Measurements from ENCODE around the gene MYOZ2. TPM values are rescaled to one million over a fixed set of nuclear protein-coding genes. Genes with fewer than 3 reads are reported as not detected.
"Not testable (repeated sequence)": the region's sequence is repeated elsewhere in the genome, so short reads cannot be mapped to it uniquely, and the experiment has no call there.

Gene MYOZ2
- total RNA-seq, 1 donor, result 0.36 TPM

DNA sequence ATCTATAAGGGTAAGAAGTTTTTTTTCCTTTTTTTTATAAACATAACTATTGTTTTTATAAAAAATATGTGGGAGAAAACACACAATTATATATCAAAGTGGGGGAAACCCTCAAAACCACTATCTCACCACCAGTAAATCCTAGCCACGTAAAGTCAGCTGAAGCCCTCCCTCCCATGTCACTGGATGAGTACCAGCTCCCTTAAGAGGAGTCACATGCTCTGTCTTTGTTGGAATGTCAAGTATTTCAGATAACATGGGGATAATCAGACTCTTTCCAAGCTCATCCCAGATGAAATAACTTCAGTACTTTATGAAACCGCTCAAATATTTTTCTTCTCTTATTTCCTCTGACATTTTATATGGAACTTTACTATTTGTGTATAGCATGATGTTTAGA lies 2.4 kb downstream of the MYOZ2 start:
- no peak for TF ChIP-seq CTCF (IDR thresholded peaks at IDR 0.05; ENCODE audit: insufficient read depth, low read length)
- H3K4me3 ChIP-seq (ENCODE audit: low read depth, low read length), result no peak overlapping the region
- DNase-seq (ENCODE audit: low read depth), result peak; percentile 78

- no peak for TF ChIP-seq CTCF (IDR thresholded peaks at IDR 0.05; ENCODE audit: insufficient read depth, low read length)
- DNase-seq (ENCODE audit: low read depth), result peak; percentile 53
- H3K4me3 ChIP-seq (ENCODE audit: low read depth, low read length), result no peak overlapping the region
Measured at GRCh38 chr4:119139311-119139710, 3.7 kb downstream of the MYOZ2 start.

GRCh38 chr4:119139822-119140252 lies 4.2 kb downstream of the MYOZ2 start:
- H3K4me3 ChIP-seq (ENCODE audit: low read depth, low read length), result no peak overlapping the region
- DNase-seq (ENCODE audit: low read depth), result no peak
- no peak for TF ChIP-seq CTCF (IDR thresholded peaks at IDR 0.05; ENCODE audit: insufficient read depth, low read length)

- DNase-seq (ENCODE audit: low read depth); H3K4me3 ChIP-seq (ENCODE audit: low read depth, low read length): not testable (repeated sequence)
Measured at GRCh38 chr4:119141283-119141682, 5.7 kb downstream of the MYOZ2 start.

DNA sequence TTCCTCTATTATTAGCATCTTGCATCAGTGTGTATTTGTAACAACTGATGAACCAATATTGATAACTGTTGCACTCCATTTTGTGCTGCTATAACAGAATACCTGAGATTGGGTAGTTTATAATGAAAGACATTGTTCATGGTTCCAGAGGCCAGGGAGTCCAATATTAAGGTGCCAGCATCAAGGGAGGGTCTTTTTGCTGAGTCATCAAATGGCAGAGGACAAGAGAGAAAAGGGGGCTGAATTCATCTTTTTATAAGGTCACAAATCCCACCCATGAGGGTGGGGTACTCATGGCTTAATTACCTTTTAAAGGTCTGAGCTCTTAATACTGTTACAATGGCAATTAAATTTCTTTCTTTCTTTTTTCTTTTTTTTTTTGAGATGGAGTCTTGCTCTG lies 7.2 kb downstream of the MYOZ2 start:
- DNase-seq (ENCODE audit: low read depth), result no peak
- TF ChIP-seq CTCF (IDR thresholded peaks at IDR 0.05; ENCODE audit: insufficient read depth, low read length), result no peak
- H3K4me3 ChIP-seq (ENCODE audit: low read depth, low read length), result no peak overlapping the region

GRCh38 chr4:119143341-119143740 lies 7.7 kb downstream of the MYOZ2 start:
- not testable (repeated sequence) for H3K4me3 ChIP-seq (ENCODE audit: low read depth, low read length); DNase-seq (ENCODE audit: low read depth)

DNA sequence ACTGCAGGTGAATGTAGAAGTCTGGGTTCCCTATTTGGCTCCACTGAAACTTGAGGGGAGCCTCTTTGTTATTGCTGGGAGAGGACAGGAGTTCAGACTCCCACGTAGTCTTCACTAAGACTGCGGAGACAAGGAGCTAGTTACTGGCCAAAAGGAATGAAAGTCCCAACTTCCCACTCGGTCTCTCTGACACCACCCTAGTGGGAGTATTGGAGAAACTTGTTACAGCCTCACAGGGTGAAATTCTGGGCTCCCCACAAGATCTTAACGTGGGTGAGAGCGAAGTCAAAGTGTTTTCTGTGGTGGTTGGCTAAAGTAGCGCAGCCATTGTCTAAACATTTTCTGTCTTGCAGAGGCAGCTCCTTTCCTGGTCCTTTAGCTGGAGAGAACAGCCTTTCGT lies 13.5 kb downstream of the MYOZ2 start:
- no peak for DNase-seq (ENCODE audit: low read depth)
- no peak for TF ChIP-seq CTCF (IDR thresholded peaks at IDR 0.05; ENCODE audit: insufficient read depth, low read length)

GRCh38 chr4:119151161-119151560 lies 15.5 kb downstream of the MYOZ2 start:
- no peak for TF ChIP-seq CTCF (IDR thresholded peaks at IDR 0.05; ENCODE audit: insufficient read depth, low read length)
- DNase-seq (ENCODE audit: low read depth), result peak; percentile 22
- H3K4me3 ChIP-seq (ENCODE audit: low read depth, low read length), result no peak overlapping the region

More for the DNA sequence above, 13.5 kb downstream of the MYOZ2 start:
- H3K4me3 ChIP-seq (ENCODE audit: low read depth, low read length), result no peak overlapping the region
